Measurements from ENCODE around the gene AJM1.
"Not testable (repeated sequence)": the region's sequence is repeated elsewhere in the genome, so short reads cannot be mapped to it uniquely, and the experiment has no call there.

DNA sequence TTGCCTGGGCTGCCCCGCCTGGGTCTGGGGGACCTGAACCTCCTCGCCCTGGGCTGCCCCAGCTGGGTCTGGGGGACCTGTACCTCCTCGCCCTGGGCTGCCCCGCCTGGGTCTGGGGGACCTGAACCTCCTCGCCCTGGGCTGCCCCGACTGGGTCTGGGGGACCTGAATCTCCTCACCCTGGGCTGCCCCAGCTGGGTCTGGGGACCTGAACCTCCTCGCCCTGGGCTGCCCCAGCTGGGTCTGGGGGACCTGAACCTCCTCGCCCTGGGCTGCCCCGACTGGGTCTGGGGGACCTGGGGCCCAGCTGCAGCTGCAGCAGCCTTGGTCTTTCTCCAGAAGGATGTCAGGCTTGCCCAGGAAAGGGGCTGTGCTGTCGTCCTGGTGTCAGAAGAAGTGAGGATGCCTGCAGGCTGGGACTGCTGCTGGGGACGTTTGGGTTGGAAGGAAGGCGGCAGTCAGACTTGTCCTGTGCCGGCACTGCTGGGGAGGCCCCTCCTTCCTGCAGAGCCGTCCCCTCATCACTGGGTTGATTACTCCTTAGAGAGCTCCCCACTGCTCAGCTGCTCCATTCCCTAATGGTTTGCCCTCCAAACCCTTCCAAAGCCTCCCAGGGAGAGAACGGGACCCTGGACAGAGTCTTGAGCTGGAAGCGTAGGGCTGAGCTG lies 8.8 kb upstream of the AJM1 start:
- TF ChIP-seq, protein P1, sequence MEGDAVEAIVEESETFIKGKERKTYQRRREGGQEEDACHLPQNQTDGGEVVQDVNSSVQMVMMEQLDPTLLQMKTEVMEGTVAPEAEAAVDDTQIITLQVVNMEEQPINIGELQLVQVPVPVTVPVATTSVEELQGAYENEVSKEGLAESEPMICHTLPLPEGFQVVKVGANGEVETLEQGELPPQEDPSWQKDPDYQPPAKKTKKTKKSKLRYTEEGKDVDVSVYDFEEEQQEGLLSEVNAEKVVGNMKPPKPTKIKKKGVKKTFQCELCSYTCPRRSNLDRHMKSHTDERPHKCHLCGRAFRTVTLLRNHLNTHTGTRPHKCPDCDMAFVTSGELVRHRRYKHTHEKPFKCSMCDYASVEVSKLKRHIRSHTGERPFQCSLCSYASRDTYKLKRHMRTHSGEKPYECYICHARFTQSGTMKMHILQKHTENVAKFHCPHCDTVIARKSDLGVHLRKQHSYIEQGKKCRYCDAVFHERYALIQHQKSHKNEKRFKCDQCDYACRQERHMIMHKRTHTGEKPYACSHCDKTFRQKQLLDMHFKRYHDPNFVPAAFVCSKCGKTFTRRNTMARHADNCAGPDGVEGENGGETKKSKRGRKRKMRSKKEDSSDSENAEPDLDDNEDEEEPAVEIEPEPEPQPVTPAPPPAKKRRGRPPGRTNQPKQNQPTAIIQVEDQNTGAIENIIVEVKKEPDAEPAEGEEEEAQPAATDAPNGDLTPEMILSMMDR (conservative IDR thresholded peaks at IDR 0.05) = not testable (repeated sequence)
- not testable (repeated sequence) for TF ChIP-seq EZH2 (IDR thresholded peaks at IDR 0.05; ENCODE audit: low read depth)

Measured in PC-9 (cell line).